Daoy (cell line): Measurements from ENCODE around the gene IL6. TPM values are rescaled to one million over a fixed set of nuclear protein-coding genes. Genes with fewer than 3 reads are reported as not detected.
"Not testable (repeated sequence)": the region's sequence is repeated elsewhere in the genome, so short reads cannot be mapped to it uniquely, and the experiment has no call there.

Experiments
- DNase-seq: peaks from one replicate; pipeline ENCODE4 v3.0.0-alpha.2; 2015; ENCODE audit warnings: low read depth
- total RNA-seq: library from RNA; depleted of rRNA; stranded (reverse); fragments of >200 nt; shearing (Covaris generic); gene quantifications from 2 replicates; pipeline ENCODE4 v1.2.3, GENCODE V29; 2014; rRNA removed

IL6 gene
- 74.2 and 77.6 TPM in 2 replicates for total RNA-seq

- DNase-seq: peak; percentile 99
These were observed at the start of gene IL6 for GRCh38 chr7:22726907-22727713. Gene IL6, plus strand, starts transcription at chr7:22727200. Its CDS starts 63 bp downstream, at chr7:22727263.

GRCh38 chr7:22677263-22677662, 49.7 kb upstream of the IL6 start:
- not testable (repeated sequence) for DNase-seq

- no peak for DNase-seq
These were observed 49.3 kb upstream of the IL6 start for GRCh38 chr7:22677680-22678079.

GRCh38 chr7:22680482-22680911, 46.5 kb upstream of the IL6 start:
- no peak for DNase-seq

- no peak for DNase-seq
These were observed 45.7 kb upstream of the IL6 start for GRCh38 chr7:22681312-22681711.

- DNase-seq: no peak
These were observed 44.9 kb upstream of the IL6 start for GRCh38 chr7:22681852-22682657.

GRCh38 chr7:22683379-22683778, 43.6 kb upstream of the IL6 start:
- no peak for DNase-seq

- no peak for DNase-seq
These were observed 40.4 kb upstream of the IL6 start for GRCh38 chr7:22686620-22687019.

GRCh38 chr7:22688084-22688483, 38.9 kb upstream of the IL6 start:
- no peak for DNase-seq

- not testable (repeated sequence) for DNase-seq
These were observed 38.1 kb upstream of the IL6 start for GRCh38 chr7:22688934-22689333.

GRCh38 chr7:22694597-22695207, 32.3 kb upstream of the IL6 start:
- peak; percentile 44 for DNase-seq

GRCh38 chr7:22695476-22696132, 31.4 kb upstream of the IL6 start:
- no peak for DNase-seq

- peak; percentile 70 for DNase-seq
These were observed 30.3 kb upstream of the IL6 start for GRCh38 chr7:22696541-22697228.

- DNase-seq: no peak
These were observed 29.6 kb upstream of the IL6 start for GRCh38 chr7:22697322-22697859.

- no peak for DNase-seq
These were observed 29.0 kb upstream of the IL6 start for GRCh38 chr7:22697876-22698606.

- DNase-seq: no peak
These were observed 28.2 kb upstream of the IL6 start for GRCh38 chr7:22698767-22699166.

GRCh38 chr7:22700559-22701002, 26.4 kb upstream of the IL6 start:
- DNase-seq: peak; percentile 31

- no peak for DNase-seq
These were observed 24.5 kb upstream of the IL6 start for GRCh38 chr7:22702516-22702915.

GRCh38 chr7:22703107-22703855, 23.7 kb upstream of the IL6 start:
- not testable (repeated sequence) for DNase-seq
